ENCODE results near the gene HIPK2. TPM values are rescaled to one million over a fixed set of nuclear protein-coding genes. Genes with fewer than 3 reads are reported as not detected.

Gene HIPK2
- total RNA-seq, 1 donor from 2014 or later: 61.5 TPM

- H3K36me3 Mint-ChIP-seq (ENCODE audit: low read depth): peaks cover 8% of the 10 kb centered on the region
- TF ChIP-seq, protein P1, sequence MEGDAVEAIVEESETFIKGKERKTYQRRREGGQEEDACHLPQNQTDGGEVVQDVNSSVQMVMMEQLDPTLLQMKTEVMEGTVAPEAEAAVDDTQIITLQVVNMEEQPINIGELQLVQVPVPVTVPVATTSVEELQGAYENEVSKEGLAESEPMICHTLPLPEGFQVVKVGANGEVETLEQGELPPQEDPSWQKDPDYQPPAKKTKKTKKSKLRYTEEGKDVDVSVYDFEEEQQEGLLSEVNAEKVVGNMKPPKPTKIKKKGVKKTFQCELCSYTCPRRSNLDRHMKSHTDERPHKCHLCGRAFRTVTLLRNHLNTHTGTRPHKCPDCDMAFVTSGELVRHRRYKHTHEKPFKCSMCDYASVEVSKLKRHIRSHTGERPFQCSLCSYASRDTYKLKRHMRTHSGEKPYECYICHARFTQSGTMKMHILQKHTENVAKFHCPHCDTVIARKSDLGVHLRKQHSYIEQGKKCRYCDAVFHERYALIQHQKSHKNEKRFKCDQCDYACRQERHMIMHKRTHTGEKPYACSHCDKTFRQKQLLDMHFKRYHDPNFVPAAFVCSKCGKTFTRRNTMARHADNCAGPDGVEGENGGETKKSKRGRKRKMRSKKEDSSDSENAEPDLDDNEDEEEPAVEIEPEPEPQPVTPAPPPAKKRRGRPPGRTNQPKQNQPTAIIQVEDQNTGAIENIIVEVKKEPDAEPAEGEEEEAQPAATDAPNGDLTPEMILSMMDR (conservative IDR thresholded peaks at IDR 0.05): no peak
- no peaks in the 10 kb centered on the region for H3K9me3 Mint-ChIP-seq
- no peak for DNase-seq (ENCODE audit: low read depth, low spot score)
- H3K27ac Mint-ChIP-seq (ENCODE audit: unreplicated experiment): no peak overlapping the region
- no peaks in the 10 kb centered on the region for H3K27me3 Mint-ChIP-seq (ENCODE audit: low read depth)
- no peaks in the 10 kb centered on the region for H3K4me1 Mint-ChIP-seq
- H3K4me3 Mint-ChIP-seq: no peak overlapping the region
Observed at GRCh38 chr7:139585042-139585441, 192.8 kb downstream of the HIPK2 start.

- TF ChIP-seq, protein P1 (conservative IDR thresholded peaks at IDR 0.05): no peak
- Mint-ChIP-seq H3K27ac (ENCODE audit: unreplicated experiment) (no peak overlapping the region), H3K36me3 (ENCODE audit: low read depth) (peaks cover 13% of the 10 kb centered on the region), H3K27me3 (ENCODE audit: low read depth) (no peaks in the 10 kb centered on the region), H3K9me3 (no peaks in the 10 kb centered on the region), H3K4me1 (peaks cover 3% of the 10 kb centered on the region), H3K4me3 (no peak overlapping the region)
- DNase-seq (ENCODE audit: low read depth, low spot score): no peak
Observed at GRCh38 chr7:139583826-139584553, 193.8 kb downstream of the HIPK2 start.

GRCh38 chr7:139582671-139583155, 195.1 kb downstream of the HIPK2 start:
- no peaks in the 10 kb centered on the region for H3K27me3 Mint-ChIP-seq (ENCODE audit: low read depth)
- no peak for DNase-seq (ENCODE audit: low read depth, low spot score)
- H3K4me1 Mint-ChIP-seq: peaks cover 4% of the 10 kb centered on the region
- H3K36me3 Mint-ChIP-seq (ENCODE audit: low read depth): peaks cover 15% of the 10 kb centered on the region
- no peak overlapping the region for H3K27ac Mint-ChIP-seq (ENCODE audit: unreplicated experiment)
- TF ChIP-seq, protein P1 (conservative IDR thresholded peaks at IDR 0.05): no peak
- no peaks in the 10 kb centered on the region for H3K9me3 Mint-ChIP-seq
- no peak overlapping the region for H3K4me3 Mint-ChIP-seq

GRCh38 chr7:139582130-139582650, 195.6 kb downstream of the HIPK2 start:
- no peak overlapping the region for H3K4me3 Mint-ChIP-seq
- DNase-seq (ENCODE audit: low read depth, low spot score): no peak
- peaks cover 15% of the 10 kb centered on the region for H3K36me3 Mint-ChIP-seq (ENCODE audit: low read depth)
- H3K4me1 Mint-ChIP-seq: peaks cover 4% of the 10 kb centered on the region
- H3K27ac Mint-ChIP-seq (ENCODE audit: unreplicated experiment): no peak overlapping the region
- no peaks in the 10 kb centered on the region for H3K27me3 Mint-ChIP-seq (ENCODE audit: low read depth)
- TF ChIP-seq, protein P1 (conservative IDR thresholded peaks at IDR 0.05): no peak
- H3K9me3 Mint-ChIP-seq: no peaks in the 10 kb centered on the region

DNA sequence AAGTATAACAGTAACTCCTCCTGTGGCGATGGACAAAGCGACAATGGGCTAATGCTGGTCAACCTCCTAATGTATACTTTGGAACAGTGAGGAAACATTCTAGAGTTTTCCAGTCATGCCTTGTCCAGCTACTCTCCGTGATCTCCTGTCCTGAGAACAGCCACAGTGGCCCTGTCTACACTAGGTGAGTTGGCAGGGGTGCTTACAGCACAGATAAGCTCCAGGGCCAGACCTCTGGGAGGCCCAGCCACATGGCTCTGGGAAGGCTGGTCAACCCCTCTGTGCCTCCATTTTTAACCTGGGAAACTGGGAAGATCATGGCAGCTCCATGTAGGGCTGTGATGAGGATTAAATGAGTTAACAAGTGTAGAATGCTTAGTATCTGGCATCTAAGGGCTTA, 197.4 kb downstream of the HIPK2 start:
- Mint-ChIP-seq H3K27ac (ENCODE audit: unreplicated experiment) (no peak overlapping the region), H3K36me3 (ENCODE audit: low read depth) (peaks cover 9% of the 10 kb centered on the region), H3K4me3 (no peak overlapping the region), H3K27me3 (ENCODE audit: low read depth) (no peaks in the 10 kb centered on the region), H3K4me1 (peaks cover 4% of the 10 kb centered on the region), H3K9me3 (no peaks in the 10 kb centered on the region)
- no peak for DNase-seq (ENCODE audit: low read depth, low spot score)
- TF ChIP-seq, protein P1 (conservative IDR thresholded peaks at IDR 0.05): no peak
